Renal pelvis (tissue), 4 donors: ENCODE results near the gene AK2. TPM values are rescaled to one million over a fixed set of nuclear protein-coding genes. Genes with fewer than 3 reads are reported as not detected.
"Not testable (repeated sequence)": the region's sequence is repeated elsewhere in the genome, so short reads cannot be mapped to it uniquely, and the experiment has no call there.

Source experiments
- DNase-seq: peaks from one replicate; pipeline ENCODE4 v3.0.0-alpha.2; 2013
- polyA plus RNA-seq, 3 donors: library from polyadenylated mRNA; unstranded; fragments of 120-200 nt; gene quantifications; one replicate each; pipeline ENCODE4 v1.2.1, GENCODE V29; 2013; ENCODE audit not compliant: insufficient read length in 3 of 3

Gene AK2
- polyA plus RNA-seq, 3 donors: 206 to 247 (median 241) TPM

DNA sequence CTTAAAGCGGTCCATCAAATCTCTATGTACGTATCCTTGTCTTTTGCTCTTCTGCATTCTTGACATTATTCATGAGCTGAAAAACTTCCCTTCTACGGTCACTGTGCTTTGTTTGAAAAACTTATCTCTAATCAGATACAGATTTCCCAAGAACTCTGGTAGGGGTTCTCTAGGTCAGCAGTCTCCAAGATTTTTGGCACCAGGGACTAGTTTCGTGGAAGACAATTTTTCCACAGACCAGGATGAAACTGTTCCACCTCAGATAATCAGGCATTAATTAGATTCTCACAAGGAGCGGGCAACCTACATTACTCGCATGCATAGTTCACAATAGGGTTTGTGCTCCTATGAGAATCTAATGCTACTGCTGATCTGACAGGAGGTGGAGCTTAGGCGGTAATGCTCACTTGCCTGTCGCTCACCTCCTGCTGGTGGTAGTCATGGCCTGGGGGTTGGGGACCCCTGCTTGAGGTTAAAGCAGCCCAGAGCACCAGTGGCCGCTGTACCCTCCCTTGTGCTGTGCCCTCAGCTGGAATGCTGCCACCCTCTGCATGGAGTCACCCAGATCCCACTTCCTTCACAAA, 30.8 kb downstream of the AK2 start:
- no peak for DNase-seq

DNA sequence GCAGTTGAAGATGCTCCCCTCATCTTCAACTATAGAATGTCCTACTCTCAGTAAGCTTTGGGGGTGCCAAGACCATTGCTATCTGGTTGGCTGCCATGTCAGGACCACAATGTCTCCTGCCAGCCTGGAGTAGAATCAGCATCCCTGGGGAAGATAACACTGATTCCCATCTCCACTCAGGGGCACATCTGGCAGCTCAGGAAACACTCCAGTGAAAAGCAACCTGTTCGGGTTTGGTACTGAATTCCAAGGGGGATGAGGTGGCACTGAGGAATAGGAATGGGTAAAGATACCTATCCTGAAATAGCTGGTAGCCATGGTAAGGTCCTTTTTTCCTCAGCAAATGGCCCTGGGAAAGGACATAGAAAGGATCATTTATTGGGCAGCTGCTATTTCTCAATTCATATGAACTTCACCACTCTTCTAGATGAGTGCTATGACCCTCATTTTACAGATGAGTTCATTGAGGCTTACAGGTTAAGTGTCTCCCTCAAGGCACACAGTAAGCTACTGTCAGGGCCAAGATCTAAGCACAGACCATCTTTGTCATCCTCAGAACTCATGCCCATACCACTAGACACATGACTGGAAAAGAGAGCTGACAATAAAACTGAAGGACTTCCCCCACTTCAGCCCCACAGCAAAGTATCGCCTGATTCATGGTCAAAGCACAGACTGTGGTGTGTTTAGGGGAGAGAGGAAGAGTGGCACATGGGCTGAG, 31.4 kb downstream of the AK2 start:
- DNase-seq: no peak

DNA sequence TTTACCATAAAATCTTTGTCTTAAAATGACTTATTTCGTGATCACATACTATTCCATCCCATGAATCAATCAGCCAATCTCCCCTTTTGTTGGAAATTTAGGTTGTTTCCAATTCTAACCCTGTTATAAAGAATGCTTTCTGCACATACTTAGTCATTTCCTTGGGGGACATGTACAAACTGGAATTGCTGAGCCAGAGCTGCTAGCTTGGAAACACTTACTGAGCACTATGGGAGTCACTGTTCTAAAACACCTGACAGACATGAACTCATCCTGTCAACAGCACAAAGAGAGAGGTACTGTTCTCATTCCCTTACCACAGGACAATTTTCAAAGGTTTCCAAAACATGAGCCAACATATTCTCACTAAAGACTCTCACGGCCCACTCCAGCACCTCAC, 32.1 kb downstream of the AK2 start:
- DNase-seq: no peak

DNA sequence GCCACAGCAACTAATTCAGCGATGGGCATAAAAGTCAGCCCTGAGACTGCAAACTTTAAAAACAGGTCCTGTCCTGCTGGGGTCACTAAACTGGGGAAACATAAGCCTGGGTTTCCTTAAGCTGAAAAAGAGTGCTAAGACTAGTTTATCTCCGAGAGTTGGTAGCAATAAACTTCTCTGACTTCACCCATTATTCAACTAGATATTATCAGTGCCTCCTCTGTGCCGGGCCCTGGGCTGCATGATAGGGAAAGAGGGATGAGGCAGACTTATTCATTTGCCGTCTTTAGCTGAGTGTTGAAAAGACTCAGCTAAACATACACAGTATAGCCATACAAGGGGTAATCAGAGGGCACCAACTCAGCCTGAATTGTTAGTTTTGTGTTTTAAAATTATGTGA, 33.0 kb downstream of the AK2 start:
- no peak for DNase-seq

DNA sequence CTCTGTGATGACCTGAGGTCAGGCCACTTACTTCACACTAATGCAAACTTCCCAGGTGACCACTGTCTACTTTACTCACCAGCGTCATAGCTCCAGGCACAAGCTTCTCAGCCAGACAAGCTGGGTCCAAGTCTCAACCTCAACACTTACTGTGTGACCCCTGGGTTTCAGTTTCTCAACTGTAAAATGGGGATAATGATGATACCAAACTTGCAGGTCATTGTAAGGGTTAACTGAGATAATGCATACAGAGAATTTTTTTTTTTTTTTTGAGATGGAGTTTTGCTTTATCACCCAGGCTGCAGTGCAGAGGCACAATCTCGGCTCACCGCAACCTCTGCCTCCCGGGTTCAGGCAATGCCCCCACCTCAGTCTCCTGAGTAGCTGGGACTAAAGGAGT, 34.7 kb downstream of the AK2 start:
- no peak for DNase-seq

DNA sequence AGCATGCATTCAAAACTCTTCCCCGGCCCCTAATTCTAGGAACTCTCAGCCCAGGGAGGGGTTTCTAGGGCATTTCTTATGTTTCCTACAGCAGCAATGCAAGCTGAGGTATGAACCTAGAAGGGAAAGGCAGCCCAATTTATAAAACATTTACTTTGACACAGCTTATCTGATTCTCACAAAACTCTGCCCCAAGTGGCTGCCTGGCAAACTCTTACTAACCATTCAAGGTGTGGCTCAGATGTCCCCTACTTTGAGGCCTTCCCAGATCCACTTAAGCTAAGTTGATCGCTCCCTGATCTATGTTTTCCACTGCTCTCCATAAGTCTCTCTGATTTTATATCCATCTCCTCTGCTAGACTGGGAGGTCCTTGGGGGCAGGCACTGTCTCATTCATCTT, 35.4 kb downstream of the AK2 start:
- no peak for DNase-seq

DNA sequence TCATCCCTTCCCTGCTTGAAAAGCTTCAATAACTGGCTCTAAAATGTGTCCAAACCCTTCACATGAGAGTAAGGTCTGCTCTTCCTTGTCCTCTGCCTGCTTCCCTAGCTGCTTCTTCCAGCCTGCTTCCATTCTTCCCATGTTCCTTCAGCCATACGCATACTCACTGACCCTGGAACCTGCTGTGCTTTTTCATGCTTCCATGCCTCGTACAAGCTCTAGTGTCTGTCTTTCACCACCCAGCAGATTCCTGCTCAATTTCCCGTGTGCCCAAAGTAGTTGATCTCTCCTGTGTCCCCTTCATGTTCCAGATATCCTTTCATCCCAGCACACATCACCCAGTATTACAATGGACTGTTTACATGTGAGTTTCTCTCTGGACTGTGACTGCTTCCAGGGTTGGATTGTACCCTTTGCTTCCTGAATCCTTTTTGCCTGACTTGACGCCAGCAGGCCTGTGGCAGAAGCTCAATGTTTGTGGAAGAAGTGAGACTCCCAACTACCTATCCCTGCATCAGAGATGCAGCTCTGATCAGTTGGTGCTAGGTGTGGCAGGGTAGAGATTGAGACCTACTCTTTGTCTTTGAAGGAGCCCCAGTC, 36.2 kb downstream of the AK2 start:
- DNase-seq: no peak

DNA sequence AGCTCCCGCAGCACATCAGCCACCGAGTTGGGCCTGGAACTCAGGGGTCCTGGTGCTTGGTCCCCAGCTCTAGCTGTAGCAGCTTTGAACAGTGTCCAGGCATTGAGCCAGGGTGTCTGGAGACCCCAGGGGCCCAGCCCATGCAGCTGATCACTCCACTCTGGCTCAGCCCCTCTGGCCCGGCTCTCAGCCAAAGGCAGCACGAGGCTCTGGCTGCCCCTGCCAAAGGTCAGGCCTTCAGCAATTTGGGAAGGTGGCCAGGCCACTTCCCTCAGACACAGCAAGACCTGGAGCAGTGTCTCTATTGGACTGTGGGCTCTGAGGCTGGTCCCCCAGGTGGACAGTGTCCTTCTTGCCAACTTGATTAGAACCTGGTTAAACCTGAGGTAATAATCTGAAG, 37.7 kb downstream of the AK2 start:
- DNase-seq: no peak

DNA sequence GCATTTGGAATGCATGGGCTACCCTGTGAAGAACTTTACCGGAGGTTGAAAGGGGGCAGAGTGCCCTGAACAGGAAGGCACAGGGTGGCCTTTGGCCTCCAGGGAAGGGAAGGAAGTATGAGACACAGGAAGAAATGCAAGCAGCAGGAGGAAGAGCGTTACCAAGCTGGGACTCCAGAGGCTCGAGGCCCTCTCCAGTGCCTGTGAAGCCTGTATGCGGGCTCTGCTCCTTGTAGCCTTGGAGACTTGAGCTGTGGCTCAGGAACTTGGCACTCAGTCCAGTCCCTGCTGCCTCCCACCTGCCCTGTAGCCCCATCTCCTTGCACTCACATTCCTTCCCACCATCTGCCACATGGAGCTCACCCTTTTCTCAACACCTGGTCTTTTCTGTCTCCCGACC, 38.6 kb downstream of the AK2 start:
- no peak for DNase-seq

DNA sequence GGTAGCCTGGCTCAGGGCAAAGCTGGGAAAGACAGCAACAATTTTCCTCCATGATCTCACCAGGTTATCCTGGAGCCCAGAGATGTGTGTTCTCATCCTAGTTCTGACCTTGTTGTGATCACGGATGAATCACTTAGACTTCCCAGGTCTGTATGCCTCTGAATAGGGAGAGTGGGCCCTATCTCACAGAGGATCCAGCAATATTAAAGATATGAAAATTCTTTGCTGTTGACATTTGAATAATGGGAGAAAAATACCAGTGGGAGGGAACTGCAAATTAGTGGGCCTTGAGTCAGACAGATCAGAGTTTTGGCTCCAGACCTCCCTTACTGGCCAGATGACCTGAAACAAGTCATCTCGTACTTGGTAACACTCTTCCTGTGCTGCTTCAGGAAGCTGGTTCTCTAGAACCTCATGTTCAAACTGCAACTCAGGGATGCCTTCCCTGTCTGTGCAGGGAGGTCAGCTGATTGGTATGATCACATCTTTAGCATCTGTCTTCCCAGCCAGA, 39.2 kb downstream of the AK2 start:
- no peak for DNase-seq

DNA sequence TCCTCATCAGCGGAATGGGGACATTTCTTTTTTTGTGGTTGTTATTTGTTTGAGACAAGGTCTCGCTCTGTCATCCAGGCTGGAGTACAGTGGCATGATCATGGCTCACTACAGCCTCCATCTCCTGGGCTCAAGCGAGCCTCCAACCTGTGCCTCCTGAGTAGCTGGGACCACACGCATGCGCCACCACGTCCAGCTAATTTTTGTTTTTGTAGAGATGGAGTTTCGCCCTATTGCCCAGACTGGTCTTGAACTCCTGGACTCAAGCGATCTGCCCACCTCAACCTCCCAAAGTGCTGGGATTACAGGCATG, 43.4 kb downstream of the AK2 start:
- DNase-seq: not testable (repeated sequence)

DNA sequence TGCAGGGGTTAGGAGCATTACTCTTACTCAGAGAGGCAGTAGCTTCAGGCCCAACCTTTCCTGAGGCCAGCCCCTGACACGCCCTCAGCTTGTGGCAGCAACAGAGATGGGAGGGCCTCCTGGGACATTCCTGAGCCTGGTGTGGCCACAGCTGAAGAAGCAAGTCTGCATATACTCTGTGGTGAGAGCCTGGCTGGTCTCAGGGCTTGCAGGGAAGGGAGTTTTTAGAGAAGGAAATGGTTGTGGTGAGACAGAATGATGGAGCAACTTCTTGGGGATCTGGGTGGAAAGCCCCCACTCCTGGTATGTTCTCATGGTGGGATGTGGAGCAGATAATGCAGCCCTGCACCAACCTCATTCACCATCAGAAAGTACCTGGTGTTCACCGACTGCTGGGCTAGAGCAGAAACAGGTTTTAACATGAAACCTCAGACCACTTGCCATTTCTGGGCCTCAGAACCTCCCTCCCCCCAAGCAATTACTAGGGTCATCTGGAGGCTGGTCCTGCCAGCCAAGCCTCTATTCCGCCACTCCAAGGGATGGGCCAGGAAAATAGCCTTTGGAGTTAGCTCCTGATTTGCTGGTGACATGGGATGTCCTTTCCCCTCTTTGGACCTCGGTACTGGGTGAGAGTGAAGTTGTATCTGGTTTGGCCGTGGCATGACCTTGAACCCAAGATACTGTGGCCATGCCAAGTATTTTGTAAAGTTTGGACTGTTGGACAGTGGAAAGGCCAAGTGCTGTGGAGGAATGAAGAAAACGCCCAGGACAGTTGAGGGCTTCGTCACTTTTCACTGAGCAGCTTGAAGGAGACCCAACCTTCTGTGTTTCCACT, 44.0 kb downstream of the AK2 start:
- peak; percentile 60 for DNase-seq

DNA sequence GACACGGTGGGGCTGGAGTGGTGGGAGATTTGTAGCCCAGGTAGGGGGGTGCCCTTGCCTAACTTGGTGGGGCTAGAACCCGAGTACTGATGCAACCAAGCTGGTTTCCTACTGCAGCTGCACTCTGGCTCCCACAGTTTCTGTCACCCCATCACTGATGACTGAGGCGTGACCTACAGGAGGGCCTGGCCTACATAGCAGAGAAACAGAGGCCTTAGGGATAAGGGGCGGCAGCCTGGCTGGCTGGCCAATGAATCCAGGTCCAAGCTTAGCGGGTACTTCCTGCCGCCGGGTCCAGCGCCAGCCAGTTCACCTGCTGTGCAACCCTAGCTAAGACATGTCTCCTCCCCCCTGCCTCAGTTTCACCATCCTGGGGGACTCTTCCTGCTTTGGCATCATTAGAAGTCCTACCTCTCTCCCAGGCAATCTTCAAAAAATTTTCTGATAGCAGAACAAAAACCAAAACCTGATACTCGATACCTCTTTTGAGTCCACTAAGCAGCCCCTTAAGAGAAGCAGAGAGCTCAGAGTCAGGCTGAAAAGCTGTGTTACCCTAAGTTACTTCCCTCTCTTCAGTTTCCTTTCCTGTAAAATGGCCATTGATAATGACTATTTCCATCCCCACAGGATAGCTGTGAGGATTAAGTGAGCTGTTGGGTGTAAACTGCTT, 44.7 kb downstream of the AK2 start:
- DNase-seq: no peak

DNA sequence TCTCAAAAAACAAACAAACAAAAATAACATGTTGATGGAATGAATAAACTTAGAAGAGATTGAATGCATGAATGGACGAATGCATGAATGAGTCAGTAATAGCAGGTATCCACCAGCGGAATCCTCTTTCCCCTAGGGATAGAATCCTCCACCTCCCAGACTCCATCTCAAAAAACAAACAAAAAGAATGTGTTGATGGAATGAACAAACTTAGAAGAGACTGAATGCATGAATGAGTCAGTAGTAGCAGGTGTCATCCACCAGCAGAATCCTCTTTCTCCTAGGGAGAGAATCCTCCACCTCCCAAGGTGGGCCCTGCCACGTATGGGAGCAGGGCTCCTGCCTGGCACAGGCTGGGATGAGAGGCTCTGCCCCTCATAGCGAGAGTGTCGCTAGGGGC, 45.3 kb downstream of the AK2 start:
- no peak for DNase-seq

DNA sequence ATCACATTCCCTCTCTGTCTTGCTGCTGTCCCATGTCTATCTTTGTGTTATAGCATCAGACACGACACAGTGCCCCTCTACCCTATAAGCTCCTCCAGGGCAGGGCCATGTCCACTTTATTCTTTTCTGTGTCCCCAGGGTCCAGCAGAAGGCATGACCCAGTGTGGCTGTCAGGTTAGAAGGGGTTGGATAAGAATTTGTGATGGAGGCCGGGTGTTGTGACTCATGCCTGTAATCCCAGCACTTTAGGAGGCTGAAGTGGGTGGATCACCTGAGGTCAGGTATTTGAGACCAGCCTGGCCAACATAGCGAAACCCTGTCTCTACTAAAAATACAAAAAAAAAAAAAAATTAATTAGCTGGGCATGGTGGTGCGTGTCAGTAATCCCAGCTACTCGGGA, 45.8 kb downstream of the AK2 start:
- no peak for DNase-seq

DNA sequence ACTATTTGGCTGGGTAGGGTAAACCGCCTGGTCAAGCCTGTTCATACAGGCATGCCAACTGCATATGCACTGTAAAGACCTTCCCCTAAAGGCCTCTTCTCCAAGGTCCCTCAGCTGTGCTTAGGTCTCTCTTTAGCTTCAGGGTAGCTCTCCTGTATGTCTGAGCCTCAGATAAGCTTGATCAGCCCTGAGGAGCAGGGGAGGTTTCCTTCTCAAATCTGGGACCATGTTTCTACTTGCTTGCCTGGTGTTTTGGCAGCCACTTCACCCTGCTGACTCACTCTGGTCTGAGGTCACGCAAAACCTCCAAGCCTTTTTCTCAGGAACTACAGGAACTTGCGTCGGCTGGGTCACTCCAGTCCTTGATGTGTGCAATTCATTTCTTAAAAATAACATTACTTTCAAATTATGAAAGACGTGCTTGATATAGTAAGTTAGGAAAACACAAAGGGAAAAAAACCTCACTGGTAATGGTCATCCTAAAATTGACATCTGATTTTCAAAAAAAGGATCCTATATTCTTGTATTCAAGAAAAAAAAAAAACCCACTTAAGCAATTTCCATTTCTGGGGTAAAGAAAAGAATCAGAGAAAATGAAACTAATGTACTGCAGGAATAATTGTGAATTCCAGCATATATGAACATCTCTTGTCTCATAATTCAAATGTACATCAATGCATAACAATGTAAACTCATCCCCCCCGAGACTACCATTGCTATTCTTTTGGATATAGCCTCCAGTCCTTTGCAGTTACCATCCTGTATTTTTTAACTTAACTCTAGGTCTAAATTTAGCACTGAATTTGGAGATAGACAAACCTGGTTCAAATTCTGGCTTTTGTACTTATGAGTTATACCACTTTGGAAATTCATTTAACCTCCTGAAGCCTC, 47.3 kb downstream of the AK2 start:
- no peak for DNase-seq

DNA sequence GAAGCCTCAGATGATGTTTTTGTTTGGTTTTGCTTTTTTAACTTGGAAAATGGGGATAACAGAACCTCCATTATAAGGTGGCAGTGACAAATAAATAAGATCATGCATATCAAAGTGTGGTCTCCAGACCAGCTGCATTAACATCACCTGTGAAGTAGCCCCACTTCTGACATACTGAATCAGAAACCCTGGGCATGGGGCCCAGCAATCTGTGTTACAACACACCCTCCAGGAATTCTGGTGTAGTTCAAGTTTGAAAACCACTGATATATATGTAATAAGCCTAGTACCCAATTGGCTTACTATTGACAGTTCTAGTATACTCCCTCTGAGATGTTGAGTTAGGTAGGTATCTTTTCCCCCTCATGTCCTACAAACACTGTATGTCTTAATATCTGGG, 48.0 kb downstream of the AK2 start:
- DNase-seq: no peak

DNA sequence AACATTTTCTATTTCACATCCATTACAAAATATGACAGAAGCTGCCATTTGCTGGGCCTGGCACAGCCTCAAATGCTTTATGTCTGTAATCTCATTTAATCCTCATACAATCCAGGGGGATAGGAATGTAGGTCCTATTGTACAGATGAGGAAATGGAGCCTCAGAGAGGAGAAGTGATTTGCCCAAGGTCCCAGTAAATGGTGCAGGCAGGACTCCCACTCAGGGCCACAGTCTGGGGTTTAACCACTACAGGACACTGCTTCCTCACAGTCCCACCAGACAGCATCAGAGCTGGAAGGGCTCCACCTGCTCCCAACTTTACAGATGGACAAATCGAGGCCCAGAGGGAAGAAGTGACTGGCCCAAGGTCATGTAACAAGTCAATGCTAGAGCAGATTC, 51.5 kb downstream of the AK2 start:
- DNase-seq: no peak

DNA sequence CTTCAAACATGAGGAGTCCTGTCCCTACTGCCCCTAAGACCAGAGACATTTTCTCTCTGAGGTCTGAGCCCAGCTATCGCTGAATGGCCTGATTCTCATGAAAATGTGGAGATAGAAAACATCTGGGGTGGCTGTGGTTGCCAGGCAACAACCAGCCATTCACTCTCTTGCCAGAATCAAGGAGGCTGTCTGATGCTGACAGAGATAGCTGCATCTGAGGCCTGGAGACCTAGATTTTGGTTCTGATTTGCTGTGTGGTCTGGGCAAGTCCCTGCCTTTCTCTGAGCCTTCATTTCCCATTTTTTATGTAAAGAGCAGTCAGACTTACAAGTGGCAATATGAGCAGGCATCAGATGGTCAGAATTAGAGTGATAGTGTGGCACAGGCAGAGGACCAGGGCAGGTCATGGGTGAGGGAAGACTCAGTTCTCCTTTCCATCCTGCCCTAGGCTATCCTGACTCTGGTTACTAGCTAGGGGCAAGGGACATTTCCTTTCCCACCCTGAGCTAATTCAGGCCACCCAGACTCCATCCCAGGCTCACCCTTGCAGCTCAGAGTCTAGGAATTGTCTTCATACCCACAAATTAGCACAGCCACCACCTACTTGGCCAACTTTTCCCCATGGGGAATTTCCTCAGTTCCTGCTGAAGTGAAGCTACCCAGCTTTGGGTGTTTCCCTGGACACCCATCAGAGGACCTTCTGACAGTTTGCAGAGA, 52.1 kb downstream of the AK2 start:
- DNase-seq: no peak

DNA sequence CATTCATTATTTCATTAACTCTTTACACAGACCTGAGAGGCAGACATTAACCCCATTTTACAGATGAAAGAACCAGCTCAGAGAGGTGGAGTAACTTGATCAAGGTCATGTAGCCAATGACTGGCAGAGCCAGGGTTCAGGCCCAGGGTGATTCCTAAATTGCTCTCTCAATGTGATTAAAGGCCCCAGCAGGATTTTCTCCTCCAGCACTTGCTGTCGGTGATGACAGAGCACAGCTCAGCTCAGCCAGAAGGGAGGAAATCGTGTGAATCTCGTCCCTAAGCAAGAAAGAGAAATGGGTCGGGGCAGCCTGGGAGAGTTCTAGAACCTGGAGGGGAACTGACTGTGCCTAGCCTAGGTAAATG, 52.6 kb downstream of the AK2 start:
- DNase-seq: no peak

DNA sequence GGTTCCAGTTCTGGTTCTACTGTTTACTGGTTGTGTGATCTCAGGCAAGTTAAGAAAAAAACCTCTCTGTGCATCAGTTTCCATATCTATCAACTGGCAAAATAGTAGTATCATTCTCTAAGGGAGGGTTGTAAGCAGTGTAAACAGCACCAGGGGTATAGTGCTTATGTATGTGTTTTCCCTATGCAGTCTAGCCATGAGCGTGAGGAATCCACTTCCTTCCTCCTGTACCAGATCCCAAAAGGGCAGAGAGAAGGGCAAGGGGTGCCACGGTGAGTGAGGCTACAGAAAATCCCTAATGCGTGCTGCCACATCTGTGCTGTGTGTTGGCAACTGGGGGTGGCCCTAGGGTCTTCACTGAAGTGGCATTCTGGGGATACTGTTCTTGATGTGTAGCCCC, 53.7 kb downstream of the AK2 start:
- DNase-seq: no peak
